ENCODE results near the gene ELAPOR1. TPM values are rescaled to one million over a fixed set of nuclear protein-coding genes. Genes with fewer than 3 reads are reported as not detected.

The ELAPOR1 gene
- total RNA-seq, 1 donor from 2014 or later = 3.5 TPM

DNA sequence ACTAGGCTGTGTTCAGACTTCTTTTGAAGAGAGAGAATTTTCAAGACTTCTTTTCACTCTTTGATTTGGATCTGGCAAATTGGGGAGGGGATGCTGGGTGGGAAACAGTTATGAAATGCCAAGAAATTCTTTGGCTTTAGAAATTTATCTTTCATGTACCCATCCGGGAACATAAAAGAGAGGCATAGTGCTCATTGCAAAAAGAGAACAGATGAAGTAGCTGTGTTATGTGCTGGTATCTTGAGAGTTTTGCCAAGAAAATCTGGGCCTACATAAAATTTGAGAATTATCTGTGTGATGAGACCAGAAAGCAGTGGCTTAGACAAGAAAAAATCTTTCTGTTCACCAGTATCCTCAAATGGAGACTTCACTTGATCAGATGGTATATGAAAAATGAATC is 19.0 kb upstream of the ELAPOR1 start:
- no peak for DNase-seq

DNA sequence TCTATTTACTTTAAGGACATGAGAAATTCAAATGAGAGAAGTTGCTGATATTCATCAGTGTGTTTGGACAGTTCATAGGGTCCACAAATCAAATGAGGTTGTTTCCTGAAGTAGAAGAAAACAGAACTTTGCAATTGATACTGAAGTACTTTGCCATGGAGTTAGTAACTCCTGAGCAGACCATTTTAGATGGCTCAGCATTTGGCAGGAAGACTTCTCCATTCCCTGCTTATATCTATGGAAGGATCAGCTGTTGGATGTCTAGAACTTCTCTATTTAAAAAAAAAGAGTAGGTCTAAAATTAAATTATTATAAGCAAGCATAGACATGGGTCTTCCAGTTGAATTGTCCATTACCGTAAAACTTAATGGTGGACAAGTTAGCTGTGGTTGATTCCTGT is 18.3 kb upstream of the ELAPOR1 start:
- no peak for DNase-seq

DNA sequence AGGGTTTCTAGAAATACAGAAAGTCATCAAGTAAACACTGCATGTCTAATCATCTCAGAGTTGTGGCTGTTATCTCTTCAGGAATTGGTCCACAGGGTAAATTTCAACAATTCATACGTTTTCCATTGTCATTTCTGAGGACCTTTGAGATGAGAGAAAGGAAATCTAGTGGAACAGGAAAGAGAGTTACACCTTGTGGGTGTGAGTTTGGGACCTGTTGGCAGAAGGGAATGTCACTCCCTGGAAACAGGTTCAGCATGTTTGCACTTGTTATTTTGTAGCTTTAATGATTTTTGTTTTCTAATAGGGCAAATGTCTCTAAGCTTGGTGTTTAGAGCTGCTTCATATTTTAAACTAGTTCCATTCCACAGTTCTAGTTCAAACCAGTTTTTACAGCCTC is 17.8 kb upstream of the ELAPOR1 start:
- no peak for DNase-seq

DNA sequence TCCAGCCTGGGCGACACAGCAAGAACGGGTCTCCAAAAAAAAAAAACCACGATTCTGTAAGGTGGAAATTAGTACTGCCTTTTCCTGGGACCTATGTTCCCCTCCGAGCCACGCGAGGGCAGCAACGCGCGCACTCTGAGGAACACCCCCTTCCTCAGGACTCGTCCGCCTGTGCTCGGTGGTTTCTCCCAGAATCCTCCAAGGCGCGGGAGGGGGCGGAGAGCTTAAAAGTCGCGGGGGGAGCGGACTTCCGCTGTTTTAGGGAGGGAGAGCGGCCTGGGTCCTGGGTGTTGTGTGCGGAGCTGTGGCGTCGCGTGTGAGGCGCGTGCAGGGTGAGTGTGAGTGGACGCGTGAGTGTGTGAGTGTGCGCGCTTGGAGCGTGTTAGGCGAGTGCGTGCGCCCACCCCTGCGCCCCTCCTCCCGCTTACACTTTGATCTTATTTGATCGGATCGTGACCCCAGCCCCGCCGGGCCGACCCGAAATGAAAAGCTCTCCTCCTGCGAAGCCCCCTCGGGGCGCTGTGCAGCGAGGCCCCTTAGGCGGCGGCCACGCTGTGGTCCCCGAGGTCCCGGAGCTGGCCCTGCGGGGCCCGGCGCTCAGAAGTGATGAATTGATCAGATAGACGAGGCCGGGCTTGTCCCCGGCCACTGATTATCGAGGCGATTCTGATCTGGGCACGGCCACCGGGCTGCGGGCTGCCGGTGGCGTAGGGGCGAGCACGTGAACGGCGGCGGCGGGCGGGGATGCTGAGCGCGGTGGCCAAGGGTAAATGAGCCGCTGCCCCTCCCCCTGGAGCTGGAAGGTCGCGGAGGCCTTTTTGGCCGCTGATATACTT is 13.8 kb upstream of the ELAPOR1 start:
- DNase-seq = peak; percentile 98

DNA sequence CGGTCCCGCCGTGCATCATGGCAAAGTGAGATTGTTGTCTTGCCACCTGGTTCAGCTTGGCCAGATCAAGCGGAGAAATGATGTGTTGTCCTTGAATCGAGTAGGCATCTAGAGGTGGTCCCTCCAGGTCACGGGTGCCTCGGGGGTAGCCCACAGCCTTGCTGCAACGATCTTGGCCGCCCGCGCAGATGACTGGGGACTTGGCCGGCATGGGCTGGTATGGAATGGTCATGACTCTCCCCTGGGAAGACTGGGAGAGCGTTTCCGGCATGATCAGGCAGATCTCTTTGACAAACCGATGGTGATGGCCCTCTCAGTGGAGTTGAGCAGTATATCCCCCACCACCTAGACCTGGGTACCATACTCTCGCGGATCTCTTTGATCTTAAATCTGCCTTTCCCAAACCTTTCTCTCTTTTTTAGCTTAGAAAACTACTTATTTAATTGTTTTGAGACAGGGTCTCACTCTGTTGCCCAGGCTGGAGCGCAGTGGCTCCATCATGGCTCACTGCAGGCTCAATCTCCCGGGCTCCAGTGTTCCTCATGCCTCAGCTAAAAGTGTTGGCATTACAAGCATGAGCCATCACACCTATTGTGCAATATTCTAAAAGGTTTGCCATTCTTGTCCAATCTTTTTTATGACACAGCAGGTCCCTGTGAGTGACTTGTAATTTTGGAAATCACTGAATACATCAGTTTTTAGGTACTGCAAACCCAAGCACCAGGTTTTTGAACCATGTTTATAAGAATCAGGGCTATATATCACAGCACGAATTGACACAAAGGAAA is 9.4 kb upstream of the ELAPOR1 start:
- no peak for DNase-seq

DNA sequence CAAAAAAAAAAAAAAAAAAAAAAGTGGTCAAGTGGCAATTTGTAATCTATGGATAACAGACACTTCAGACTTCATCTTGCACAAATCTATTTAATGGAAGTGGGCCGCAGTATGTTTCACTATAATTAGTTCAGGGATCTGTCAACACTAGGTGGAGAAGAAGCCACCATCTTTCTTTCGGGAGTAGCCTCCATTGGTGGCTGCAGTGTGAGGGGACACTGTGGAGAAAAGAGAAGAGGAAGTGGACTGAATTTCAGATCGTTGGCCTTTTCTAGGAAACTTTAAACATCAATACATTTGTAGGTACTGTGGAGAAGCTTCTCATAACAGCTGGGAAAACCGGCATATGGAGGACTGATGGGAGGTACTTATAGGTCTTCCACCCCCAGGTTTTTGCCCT is 8.0 kb upstream of the ELAPOR1 start:
- no peak for DNase-seq

DNA sequence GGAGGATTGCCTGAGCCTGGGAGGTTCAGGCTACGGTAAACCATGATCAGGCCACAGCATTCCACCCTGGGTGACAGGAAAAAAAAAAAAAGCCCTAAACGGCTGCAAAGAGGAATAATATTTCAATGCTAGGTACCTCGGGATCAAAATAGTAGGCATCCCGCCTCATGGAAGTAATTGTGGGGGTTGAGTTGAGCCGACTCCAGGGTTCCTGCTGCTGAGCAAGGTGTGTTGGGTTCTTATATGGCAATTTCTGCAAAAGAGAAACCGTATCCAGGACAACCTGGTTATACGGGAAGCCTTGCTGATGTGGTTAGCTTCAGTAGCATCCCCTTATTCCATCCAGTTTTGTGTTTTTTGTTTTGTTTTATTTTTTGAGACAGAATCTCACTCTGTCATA is 6.1 kb upstream of the ELAPOR1 start:
- DNase-seq = no peak

DNA sequence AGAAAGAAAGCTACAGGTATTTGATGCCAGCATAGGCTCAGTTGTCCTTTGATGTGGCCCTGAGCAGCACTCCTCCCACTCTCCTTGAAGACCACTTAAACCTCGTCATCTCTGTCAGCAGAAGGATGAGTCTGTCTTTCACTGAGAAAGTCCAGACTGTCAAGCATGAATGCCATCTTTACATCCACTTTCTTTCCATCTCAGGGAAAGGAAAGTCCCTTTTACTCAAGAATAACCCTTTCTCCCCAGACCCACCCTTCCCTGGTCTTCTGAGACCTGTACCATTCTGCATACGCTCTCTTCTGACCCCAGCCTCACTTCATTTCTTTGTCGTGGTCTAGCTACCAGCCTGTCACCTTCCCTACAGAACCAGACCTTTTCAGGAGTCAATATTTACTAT is 4.0 kb upstream of the ELAPOR1 start:
- DNase-seq = no peak

DNA sequence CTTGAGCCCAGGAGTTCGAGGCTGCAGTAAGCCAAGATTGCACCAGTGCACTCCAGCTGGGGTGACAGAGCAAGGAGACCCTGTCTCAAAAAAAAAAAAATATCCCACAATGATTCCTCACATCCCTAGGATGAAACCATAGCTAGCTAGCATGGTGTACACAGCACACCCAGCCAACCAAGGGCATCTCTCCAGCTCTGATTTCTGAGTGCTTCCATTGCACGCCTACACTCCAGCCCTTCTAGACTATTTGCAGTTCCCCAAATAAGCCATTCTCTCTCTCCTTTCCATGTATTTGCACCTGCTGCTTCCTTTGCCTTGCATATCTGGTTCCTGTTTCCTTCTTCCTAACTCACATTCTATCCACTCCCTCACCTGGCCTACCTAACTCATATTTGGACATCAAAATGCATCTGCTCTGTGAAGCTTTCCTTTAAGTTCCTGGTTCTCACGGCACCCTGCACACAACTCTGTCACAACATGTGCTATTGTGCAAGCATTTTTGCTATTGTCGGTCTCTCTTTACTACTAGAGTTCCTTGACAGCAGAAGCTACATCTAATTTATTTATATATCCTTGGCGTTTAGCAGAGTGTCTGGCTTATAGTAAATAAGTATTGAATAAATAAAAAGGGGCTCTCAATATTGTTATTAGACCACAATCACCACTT is 2.4 kb upstream of the ELAPOR1 start:
- no peak for DNase-seq

DNA sequence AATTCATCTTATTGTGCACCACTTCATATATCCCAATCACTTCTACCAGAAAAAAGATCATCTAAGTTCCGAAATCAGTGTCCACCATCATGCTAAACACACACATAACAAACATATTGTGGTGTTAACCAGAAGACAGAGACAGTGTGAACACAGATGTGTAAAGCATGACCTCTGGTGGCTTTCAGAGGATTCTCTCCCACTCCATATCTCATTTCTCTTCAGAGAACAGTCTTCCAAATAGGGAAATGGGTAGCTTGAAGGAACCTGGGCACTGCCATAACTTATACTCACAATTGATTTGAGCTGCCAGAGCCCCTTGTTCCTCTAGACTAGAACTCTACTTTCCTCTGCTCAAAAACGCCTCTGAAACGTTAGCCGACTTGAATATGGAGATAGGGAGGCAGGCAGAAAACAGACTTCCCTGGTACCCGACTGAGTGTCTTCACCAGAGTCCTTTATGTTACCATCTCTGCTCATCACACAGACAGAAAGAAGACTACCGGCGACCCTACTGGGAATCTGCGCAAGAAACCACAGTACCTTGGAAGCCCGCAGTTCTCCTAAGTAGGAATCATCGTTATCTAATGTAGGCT is 1.8 kb upstream of the ELAPOR1 start:
- peak; percentile 63 for DNase-seq

DNA sequence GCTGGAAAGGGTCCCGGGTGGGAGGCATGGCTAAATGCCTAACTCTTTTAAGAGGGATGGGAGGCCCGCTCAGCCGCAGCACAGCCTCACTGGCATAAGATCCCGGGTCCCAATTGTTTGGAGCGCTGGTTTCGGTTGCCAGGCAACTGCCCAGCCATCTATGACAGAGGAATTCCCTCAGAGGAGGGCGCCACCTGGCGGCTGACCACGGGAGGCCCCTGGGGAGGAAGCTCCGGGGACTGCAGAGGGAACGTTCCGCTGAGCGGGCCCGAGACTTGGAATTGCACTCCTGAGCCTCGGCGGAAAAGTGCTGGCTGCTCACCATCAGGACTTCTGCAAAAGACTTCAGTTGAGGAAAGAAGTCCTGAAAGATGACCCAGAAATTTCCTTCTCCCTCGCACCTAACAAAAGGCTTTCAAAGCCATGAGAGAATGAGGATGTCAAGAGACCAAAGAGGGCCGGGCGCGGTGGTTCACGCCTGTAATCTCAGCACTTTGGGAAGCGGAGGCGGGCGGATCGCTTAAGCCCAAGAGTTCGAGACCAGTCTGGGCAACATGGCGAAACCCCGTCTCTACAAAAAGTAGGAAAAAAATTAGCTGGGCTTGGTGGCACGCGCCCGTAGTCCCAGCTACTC is 1.1 kb upstream of the ELAPOR1 start:
- DNase-seq = peak; percentile 87

DNA sequence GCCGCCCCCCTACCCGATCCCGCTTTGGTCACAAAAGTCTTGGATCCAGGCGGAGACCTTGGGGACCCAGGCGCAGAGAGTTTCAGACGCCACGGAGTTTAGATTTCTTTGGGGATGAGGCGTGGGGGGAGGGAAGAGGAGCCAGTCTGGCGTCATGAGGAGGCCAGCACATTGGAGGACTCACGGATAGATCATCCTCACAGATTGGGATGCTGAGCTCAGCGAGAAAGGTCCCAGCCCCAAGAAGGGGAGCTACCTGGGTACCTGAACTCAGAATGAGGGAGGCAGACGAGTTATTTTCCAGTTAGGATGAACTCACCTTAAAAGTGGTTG is 393 bp downstream of the ELAPOR1 start:
- DNase-seq = no peak

DNA sequence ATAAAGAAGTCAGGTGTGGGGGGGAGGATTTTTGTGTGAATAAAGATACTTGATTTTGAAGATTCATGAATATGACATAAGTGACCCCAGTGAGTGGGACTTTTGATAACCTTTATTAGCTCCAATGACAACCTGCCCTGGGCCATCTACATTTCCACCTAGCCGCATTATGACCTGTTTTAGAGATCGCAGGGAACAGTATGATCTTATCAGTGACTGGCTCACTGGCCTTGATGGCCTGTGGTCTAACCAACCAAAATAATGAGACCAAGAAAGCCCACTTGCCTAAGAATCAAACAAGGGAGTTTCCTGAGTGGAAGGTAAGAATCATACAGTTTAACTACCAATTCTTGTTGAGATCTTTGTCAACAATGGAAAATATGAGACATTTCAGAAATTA is 1.8 kb downstream of the ELAPOR1 start:
- no peak for DNase-seq

DNA sequence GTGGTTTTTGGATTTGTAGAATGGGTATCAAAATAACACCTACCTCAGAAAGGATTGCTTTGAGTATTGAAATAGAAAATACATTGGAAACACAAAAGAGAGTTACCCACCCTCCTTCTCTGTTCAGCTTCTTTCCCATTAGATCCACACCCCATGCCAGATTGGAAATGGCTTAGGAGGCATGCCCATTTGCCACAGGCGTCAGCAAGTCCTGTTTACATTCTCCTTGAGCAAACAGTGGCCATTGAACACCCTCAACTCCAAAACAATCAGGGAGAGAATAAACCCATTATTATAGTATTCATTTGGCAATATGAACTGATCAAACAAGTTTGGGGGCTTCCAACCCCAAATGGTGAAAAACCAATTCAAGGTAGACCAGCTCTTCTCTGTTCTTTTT is 2.4 kb downstream of the ELAPOR1 start:
- DNase-seq = no peak

DNA sequence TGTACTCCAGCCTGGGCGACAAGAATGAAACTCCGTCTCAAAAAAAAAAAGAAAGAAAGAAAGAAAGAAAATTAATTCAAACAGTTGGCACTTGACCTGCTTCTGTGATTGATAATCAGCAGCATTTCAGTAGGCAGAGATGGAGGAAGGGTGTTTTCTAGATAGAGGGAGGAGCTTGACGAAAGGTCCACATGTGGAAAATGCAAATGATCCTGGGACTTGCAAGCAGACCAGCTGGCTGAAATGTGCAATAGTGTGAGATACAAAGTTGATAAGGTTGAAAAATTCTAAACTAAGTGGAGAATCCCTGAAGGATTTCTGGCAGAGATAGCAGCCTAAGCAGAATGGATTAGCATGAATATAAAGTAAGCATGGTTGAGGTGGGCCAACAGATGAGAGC is 4.2 kb downstream of the ELAPOR1 start:
- no peak for DNase-seq

DNA sequence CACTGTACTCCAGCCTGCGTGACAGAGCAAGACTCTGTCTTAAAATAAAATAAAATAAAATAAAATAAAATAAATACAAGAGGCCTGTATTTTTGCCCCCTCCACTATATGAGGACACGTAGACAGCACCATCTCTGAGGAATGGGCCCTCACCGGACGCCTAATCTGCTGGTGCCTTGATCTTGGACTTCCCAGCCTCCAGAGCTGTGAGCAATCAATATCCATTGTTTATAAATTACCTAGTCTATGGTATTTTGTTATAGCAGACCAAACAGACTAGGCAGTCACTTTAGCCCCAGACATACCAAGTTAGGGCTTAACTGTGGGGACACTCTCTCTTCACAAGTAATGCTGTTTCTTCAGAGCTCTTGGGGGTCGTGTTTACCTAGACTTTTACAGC is 6.4 kb downstream of the ELAPOR1 start:
- DNase-seq = no peak

DNA sequence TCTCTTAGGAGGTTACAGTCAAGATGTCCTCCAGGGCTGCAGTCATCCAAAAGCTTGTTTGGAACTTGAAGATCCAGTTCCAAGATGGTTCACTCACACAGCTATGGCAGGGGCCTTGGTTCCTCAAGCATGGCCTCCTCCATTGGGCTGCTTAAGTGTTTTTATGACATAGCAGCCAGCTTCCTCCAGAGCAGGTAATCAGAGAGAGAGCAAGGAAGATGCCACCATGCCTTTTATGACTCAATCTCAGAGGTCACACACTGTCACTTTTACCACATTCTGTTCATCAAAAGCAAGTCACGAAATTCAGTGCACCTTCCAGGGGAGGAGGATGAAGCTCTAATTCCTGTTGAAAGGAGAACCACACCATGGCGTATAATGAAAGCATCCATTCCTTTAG is 17.1 kb downstream of the ELAPOR1 start:
- DNase-seq = no peak

DNA sequence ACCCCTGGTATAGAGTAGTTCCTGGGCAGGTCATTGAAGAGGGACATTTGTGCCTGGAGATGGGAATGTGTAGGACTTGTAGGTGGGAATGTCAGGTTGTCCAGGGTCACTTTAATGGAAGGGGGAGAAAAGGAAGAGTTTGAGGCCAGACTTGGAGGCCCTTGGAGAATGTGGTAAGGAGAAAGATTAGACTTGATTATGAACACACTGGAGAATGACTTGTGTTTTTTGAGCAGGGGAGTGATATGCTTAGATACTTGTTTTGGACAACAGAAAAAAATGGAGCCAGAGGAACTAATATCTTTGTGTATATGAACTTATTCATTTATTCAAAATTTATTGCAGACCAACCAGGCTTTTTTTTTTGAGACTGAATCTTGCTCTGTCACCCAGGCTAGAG is 17.9 kb downstream of the ELAPOR1 start:
- no peak for DNase-seq

DNA sequence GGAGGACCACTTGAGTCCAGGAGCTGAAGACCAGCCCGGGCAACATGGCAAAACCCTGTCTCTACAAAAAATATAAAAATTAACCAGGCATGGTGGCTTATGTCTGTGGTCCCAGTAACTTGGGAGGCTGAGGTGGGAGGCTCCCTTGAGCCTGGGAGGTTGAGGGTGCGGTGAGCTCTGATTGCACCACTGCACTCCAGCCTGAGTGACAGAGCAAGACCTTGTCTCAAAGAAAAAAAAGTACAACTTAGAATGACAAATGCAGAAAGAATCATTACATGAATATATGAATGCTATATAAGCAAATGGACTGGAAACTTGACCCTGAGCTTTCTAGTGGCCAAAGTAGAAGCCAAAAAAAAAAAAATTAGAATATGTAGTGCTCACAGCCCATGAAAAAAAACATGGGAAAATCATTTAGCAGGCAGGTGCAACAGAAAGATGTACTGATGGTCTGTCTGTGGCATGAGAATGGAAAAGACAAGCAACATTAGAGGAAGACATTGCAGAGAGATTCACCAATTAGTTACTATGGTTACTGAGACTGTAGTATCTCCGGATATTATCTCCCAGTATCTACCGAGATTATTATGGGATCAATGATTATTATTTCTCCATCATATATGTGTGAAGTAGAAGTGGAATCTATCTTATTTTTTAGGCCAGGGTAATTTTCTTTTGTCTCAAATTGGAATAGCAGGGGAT is 19.2 kb downstream of the ELAPOR1 start:
- no peak for DNase-seq

DNA sequence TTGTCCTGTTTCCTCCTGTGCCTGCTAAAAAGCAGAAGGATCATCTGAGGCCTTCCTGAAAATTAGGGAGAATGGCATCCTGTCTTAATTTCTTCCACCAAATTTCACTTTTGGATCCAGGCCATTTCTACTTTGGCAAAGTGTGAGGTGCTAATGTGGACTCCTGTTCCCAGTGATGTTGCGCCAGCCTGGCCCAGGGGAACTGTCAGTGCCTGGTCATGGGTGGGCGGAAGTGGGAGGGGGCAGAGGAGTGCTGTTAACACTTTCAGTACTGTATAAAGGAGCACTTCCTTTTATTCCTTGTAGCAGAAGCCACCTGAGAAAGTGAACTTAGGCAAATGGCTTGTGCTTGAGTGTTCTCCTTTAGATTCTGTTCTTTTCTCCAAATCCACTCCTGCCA is 19.9 kb downstream of the ELAPOR1 start:
- DNase-seq = no peak

DNA sequence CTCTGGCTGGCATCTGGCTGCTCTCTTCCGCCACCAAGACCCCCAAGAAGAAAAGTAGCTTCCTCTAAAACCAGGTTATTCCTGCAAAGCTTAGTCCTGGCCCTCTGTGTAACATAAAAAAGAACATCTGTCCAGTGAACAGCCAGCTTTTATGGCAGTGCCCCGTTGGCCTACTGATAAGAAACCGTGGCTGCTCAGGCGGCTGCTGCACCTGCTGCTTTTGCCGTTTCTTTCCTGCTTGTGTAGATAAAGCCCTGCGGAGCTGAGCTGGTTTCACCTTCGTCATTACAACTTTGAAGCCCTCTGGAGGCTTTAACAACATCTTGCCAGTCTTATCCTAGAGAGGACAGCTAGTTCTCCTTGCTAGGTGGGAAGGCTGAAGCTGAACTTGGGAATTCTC is 20.5 kb downstream of the ELAPOR1 start:
- DNase-seq = no peak

DNA sequence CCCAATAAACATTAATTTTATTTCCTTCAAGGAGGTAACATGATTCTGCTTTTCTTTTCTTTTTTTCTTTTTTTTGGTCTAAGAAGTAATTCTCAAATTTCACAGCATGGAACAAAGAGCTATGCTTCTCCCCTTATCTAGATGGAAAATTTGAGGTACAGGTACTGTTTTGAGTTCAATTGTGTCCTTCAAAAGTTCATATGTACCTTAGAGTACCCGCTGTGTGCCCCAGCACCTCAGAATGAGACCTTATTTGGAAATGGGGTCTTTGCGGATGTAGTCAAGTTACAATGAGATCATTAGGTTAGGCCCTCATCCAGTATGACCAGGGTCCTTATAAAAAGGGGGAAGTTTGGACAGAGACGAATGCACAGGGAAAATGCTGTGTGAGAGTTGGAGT is 22.0 kb downstream of the ELAPOR1 start:
- DNase-seq = no peak

Measured in skin of body (tissue), 2 donors.